RKO (cell line): Measurements from ENCODE around the gene ZBTB12.
A peak's percentile ranks its signal among the peaks of the same experiment; 100 is the strongest.
"Not testable (repeated sequence)": the region's sequence is repeated elsewhere in the genome, so short reads cannot be mapped to it uniquely, and the experiment has no call there.

Experiments used
- DNase-seq: peaks from one replicate; pipeline ENCODE4 v3.0.0-alpha.2; 2016; ENCODE audit warnings: low spot score

ZBTB12 gene

DNA sequence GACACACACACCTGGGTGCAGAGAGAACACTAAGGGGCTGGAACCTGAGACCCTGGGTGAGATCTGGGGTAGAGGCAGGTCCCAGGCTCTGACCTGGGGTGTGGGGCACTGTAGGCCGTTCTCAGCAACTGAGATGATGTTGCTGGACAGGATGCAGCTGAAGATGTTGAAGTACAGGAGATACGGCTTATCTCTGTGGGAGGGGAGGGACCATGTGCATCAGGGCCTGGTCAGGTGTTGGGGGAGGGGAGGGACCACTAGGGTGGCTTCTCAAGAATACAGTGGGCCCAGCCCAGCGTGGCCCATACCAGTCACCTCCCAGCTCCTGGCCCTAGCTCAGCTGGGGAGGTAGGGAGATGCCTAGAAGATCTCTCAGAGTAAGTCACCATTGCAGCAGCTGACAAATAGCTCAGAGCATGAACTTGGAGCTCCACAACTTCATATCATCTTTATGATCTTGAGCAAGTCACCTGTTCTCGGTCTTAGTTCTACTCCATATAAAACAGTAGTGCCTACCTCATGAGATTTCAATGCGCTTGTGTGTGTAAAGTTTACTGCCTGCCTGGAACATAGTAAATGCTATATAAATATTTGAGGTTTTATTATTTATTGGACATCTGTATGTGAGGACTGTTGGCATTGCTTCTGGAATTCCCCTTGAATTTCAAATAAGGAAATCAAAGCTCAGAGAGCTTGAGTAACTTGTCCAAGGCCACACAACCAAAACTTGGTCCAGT lies 26.9 kb downstream of the ZBTB12 start:
- DNase-seq = no peak

GRCh38 chr6:31874084-31874670 lies 27.7 kb downstream of the ZBTB12 start:
- no peak for DNase-seq

DNA sequence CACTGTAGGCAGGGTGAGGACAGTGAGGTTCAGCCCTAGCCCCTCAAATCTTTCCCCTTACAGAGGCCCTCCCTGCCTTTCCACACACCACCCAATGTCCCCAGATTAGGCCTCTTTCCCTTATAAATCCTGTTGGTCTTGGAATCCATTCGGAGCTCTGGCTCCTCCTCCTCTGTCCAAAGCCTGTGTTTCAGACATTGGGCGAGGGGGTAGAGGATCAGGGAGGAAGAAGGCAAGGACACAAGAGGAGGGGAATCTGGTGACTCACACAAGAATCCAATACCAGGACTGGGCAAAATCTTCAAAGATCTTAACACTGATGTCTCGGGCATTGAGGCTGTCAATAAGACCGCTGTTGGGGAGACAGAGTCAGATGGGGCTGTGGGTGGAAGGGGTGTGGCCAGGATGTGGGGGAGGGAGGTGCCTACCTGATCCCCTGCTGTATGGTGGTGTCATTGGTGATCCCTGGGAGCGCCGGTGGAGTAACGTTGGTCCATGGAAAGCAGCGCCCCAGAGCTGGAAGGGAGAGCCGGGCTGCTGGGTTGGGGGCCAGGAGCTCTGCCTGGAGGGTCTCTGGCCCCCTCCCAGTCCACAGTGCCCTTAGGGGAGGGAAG lies 30.7 kb downstream of the ZBTB12 start:
- no peak for DNase-seq

GRCh38 chr6:31870385-31870921 lies 31.4 kb downstream of the ZBTB12 start:
- DNase-seq = no peak

- no peak for DNase-seq
Observed at GRCh38 chr6:31869343-31869742, 32.5 kb downstream of the ZBTB12 start.

GRCh38 chr6:31868658-31868971 lies 33.3 kb downstream of the ZBTB12 start:
- not testable (repeated sequence) for DNase-seq

- DNase-seq = no peak
Observed at GRCh38 chr6:31865205-31866118, 36.4 kb downstream of the ZBTB12 start.

- no peak for DNase-seq
Observed at GRCh38 chr6:31864818-31865204, 37.1 kb downstream of the ZBTB12 start.

DNA sequence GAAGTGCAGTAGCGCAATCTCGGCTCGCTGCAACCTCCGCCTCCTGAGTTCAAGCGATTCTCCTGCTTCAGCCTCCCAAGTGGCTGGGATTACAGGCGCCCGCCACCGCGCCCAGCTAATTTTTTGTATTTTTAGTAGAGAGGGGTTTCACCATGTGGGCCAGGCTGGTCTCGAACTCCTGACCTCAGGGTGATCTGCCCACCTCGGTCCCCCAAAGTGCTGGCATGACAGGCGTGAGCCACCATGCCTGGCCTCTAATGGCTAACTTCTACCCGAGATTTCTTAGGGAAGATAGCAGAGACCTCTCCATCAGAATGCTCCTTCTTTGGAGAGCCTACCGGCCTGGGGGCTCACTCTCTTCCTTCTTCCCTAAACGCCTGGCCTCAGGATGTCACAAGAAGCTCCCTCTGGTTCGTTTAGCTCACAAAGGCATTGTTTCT lies 37.7 kb downstream of the ZBTB12 start:
- DNase-seq = not testable (repeated sequence)

DNA sequence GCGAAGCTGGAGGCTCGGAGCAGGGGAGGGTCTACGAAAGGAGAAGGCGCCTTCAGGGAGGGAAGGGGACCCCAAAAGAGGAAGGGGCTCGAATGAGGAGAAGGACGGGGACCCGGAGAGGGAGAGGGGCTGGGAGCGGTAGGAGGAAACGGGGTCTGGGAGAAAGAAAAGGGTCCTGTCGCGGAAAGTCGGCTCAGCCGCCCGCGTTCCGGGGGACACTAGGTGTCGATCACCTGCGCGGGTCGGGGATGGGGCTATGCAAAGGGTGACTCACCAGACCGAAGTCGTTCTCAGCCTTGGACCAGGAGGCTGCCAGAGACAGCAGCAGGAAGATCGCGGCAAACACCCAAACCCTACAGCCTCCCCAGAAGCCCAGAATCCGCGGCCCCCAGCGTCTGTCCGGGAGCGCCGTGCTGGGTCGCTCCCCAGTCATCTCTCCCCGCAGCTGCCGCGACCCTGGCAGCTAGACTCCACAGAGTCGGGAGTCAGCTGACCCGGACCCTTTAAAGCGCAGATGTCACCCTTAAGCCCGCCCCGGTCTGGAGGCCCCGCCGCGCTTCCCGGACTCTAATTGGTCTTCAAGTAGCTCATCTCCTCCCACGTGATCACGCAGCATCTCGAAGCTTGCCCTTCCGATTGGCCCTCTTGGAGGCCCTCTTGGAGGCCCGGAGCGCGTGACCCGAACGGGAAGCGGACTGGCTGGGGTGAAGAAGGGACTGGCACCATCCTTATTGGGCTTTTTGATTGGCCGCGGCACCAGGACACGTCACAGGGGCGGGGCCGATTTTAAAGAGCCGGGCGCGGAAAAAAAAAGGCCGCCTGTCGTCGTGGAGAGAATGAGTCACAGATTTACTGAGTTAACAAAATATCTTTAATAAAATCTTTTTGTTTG lies 39.3 kb downstream of the ZBTB12 start, which contains the start of gene NEU1:
NEU1 (minus strand) TSS at position 478 of the 892 bp plus-strand sequence; CDS start at position 433, 45 bp downstream.
- DNase-seq = peak; percentile 100

DNA sequence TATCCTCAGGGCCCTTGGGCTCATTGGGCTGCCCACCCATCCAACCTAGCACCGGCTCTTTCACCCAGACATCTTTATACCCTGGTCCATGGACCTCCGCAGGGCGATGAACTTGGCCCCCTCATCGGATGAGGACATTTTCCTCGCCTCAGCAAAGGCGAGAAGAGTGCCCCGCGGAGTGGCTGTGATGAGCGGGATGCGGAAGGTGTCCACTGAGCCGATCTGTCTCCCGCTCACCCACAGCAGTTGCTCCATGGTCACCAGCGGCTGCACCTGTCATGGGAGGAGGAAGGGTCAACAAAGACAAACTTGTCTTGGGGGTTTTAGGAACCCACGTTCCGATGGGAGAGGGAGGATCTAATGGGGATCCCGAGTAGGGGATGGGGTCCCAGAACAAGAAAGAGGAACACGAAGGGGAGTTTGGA lies 40.0 kb downstream of the ZBTB12 start:
- no peak for DNase-seq

GRCh38 chr6:31861150-31861549 lies 40.7 kb downstream of the ZBTB12 start:
- DNase-seq = no peak

DNA sequence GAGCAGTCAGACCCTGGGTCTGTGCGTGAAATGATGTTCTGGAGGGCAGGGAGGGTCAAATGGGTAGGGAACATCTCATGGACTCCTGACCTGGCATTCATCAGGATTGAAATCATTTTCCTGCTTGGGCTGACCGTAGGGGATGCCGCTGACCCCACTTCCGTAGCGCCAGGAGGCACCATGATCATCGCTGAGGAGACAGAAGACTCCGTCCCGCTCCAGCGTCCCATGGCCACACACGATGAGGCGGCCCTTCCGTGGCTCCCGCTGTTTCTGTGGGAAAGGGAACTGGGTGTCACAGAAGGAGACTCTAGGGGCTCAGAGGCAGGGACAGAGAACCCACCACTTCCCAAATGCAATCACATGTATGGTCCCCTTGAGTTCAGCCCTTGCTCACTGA lies 41.5 kb downstream of the ZBTB12 start:
- DNase-seq = no peak

- DNase-seq = no peak
Observed at GRCh38 chr6:31859923-31860322, 42.0 kb downstream of the ZBTB12 start.

- no peak for DNase-seq
Observed at GRCh38 chr6:31858707-31859106, 43.2 kb downstream of the ZBTB12 start.

DNA sequence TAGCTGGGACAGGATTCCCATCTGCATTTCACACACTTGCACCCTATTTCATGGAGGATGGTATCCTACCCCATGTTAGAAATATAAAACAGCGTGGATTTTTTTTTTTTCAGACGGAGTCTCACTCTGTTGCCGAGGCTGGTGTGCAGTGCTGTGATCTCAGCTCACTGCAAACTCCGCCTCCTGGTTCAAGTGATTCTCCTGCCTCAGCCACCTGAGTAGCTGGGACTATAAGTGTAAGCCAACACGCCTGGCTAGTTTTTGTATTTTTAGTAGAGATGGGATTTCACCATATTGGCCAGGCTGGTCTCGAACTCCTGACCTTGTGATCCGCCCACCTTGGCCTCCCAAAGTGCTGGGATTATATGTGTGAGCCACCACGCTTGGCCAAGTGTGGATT lies 44.1 kb downstream of the ZBTB12 start:
- DNase-seq = not testable (repeated sequence)

GRCh38 chr6:31851980-31852718 lies 49.7 kb downstream of the ZBTB12 start:
- DNase-seq = not testable (repeated sequence)

- no peak for DNase-seq
Observed at GRCh38 chr6:31851485-31851832, 50.4 kb downstream of the ZBTB12 start.

DNA sequence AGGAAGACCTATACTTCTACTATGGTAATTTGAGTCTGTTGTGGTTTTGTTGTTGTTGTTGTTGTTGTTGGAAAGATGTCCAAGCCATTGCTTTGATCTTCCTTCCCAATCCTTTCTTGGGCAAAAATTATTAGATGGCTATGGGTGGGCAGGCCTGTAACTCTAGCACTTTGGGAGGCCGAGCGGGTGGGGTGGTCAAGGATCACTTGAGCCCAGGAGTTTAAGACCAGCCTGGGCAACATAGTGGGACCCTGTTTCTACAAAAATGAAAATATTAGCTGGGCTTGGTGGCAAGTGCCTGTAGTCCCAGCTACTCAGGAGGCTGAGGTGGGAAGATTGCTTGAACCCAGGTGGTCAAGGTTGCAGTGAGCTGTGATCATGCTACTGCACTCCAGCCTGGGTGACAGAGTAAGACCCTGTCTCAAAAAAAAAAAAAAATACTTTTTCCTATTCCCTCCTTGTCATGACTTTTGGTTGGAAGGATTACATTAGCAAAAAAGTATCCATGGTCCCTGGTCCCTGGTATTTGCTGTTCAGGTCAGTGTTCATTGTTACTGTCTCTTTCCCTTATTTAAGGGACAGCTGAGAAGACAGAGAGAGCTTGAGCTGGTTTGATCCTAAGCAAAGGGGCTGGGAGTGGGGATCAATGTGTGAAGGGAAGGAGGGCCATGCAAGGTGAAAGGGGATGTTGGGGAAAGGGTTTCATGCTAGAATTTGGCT lies 51.0 kb downstream of the ZBTB12 start:
- DNase-seq = no peak
